ENCODE measurements around the gene PAF1. TPM values are rescaled to one million over a fixed set of nuclear protein-coding genes. Genes with fewer than 3 reads are reported as not detected.

The PAF1 gene
- total and polyA plus RNA-seq, 8 donors, result 7.0 to 77.2 (median 29.4) TPM

DNA sequence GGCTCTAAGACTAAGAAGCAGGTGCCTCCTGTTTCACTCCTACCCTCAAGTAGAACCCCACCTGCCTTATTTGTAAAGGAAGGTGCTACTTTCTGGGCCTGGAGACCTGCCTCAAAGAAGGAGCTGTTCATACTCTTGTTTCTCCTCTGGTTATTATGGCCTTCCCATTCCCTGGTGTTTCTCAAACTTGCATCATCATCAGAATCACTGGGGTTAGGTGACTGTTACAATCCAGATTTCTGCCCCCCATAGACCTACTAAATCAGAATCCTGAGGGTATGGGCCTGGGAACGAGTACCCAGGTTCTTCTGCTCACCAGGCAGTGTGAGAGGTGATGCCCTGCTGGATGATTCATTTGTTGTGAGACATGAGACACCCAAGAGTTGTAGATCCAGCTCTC lies 30.3 kb downstream of the PAF1 start:
- H3K27ac ChIP-seq, result no peak overlapping the region
- intact Hi-C loops (cut with DNase I; ENCODE audit: low total_unique reads), result no loop called here

DNA sequence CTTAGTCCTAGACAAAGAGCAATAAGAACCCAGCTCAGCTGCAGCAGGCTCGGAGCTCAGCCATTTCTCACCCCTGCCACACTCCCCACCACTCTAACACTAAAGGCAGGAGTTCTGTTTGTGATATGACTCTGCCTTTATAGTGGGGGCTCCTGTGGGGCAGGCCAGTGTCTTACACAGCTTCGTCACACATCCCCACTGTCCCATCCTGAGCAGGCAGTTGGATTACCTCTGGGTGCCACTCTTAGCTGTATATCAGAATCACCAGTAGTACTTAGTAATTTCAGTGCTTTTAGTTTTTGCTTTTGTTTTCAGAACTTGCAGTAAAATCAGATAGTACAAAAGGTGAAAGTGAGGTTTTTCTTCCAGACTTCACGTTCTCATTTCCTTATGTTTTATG lies 31.9 kb downstream of the PAF1 start:
- no peak overlapping the region for H3K4me3 ChIP-seq
- 85 to 95% (median 91%) methylated on average over 3 of the region's 3 CpGs for WGBS, 5 donors
- intact Hi-C loops (cut with DNase I; ENCODE audit: low total_unique reads), result no loop called here
- H3K27ac ChIP-seq, result no peak overlapping the region
- TF ChIP-seq EP300 (IDR thresholded peaks at IDR 0.05) (no peak), POLR2AphosphoS5 (IDR thresholded peaks at IDR 0.05) (no peak), POLR2A (IDR thresholded peaks at IDR 0.05) (no peak)
- TF ChIP-seq, protein P1, sequence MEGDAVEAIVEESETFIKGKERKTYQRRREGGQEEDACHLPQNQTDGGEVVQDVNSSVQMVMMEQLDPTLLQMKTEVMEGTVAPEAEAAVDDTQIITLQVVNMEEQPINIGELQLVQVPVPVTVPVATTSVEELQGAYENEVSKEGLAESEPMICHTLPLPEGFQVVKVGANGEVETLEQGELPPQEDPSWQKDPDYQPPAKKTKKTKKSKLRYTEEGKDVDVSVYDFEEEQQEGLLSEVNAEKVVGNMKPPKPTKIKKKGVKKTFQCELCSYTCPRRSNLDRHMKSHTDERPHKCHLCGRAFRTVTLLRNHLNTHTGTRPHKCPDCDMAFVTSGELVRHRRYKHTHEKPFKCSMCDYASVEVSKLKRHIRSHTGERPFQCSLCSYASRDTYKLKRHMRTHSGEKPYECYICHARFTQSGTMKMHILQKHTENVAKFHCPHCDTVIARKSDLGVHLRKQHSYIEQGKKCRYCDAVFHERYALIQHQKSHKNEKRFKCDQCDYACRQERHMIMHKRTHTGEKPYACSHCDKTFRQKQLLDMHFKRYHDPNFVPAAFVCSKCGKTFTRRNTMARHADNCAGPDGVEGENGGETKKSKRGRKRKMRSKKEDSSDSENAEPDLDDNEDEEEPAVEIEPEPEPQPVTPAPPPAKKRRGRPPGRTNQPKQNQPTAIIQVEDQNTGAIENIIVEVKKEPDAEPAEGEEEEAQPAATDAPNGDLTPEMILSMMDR (IDR thresholded peaks at IDR 0.05), result no peak
- peaks cover 12 to 22% (median 18%) of the 10 kb centered on the region in 4 donors for H3K4me1 ChIP-seq
- H3K27me3 ChIP-seq, result no peaks in the 10 kb centered on the region
- H3K9me3 ChIP-seq, result no peaks in the 10 kb centered on the region
- DNase-seq, result no peak
- H3K36me3 ChIP-seq, result peaks cover 72 to 100% (median 100%) of the 10 kb centered on the region in 4 donors

More for the DNA sequence above, 30.3 kb downstream of the PAF1 start:
- Histone ChIP-seq H3K36me3 (peaks cover 56 to 100% (median 98%) of the 10 kb centered on the region in 4 donors), H3K4me1 (peaks cover 12 to 24% (median 19%) of the 10 kb centered on the region in 4 donors), H3K4me3 (no peak overlapping the region), H3K9me3 (no peaks in the 10 kb centered on the region), H3K27me3 (no peaks in the 10 kb centered on the region)
- DNase-seq, result no peak
- WGBS, 5 donors, result 94 to 100% (median 100%) methylated on average over 1 of the region's 1 CpG
- TF ChIP-seq EP300 (IDR thresholded peaks at IDR 0.05) (no peak), POLR2A (IDR thresholded peaks at IDR 0.05) (no peak), POLR2AphosphoS5 (IDR thresholded peaks at IDR 0.05) (no peak)
- TF ChIP-seq, protein P1 (IDR thresholded peaks at IDR 0.05), result no peak

DNA sequence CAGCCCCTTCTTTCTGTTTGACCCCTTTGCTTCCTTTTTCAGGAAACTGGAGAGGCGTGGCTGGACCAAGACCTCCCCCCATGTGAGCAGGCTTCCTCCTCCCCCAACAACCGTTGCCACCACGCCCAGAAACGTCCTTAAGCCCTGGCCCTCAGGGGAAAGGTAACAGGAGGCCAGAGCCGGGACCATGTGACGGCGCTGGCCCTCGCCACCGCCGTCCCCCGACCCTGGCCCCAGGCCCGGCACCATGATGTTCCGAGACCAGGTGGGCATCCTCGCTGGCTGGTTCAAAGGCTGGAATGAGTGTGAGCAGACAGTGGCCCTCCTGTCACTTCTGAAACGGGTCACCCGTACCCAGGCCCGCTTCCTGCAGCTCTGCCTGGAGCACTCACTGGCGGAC lies 34.3 kb downstream of the PAF1 start:
- H3K36me3 ChIP-seq, result peaks cover 81 to 100% (median 99%) of the 10 kb centered on the region in 4 donors

DNA sequence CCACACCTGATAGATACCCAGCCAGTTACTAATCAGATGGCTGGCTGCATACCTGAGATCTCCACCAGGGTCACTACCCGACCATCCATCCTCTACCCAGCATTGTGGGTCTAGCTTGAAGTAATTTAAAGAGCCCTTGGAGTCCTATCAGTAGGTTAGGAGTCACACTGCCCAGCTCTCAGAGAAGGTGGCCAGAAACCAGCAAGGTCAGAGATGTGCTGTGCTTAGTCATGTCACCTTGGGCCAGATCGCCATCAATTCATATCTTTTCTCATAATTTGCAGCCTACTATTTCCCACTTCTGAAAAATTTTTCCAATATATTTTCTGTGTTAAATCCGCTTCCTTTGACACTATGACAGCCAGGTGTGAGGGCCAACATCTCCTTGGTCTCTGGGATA lies 34.8 kb downstream of the PAF1 start:
- H3K27ac ChIP-seq, result no peak overlapping the region
- WGBS, 5 donors, result 69 to 96% (median 87%) methylated on average over 3 of the region's 3 CpGs

More for the DNA sequence above, 34.3 kb downstream of the PAF1 start:
- Histone ChIP-seq H3K27me3 (no peaks in the 10 kb centered on the region), H3K4me1 (peaks cover 0 to 9% (median 0%) of the 10 kb centered on the region in 4 donors), H3K27ac (no peak overlapping the region), H3K9me3 (no peaks in the 10 kb centered on the region), H3K4me3 (no peak overlapping the region)
- TF ChIP-seq POLR2AphosphoS5 (IDR thresholded peaks at IDR 0.05) (no peak), POLR2A (IDR thresholded peaks at IDR 0.05) (no peak), EP300 (IDR thresholded peaks at IDR 0.05) (no peak)
- TF ChIP-seq, protein P1 (IDR thresholded peaks at IDR 0.05), result no peak
- no peak for DNase-seq
- intact Hi-C loops (cut with DNase I; ENCODE audit: low total_unique reads), result no loop called here
- WGBS, 5 donors, result 79 to 90% (median 89%) methylated on average over 12 to 18 of the region's 18 CpGs

DNA sequence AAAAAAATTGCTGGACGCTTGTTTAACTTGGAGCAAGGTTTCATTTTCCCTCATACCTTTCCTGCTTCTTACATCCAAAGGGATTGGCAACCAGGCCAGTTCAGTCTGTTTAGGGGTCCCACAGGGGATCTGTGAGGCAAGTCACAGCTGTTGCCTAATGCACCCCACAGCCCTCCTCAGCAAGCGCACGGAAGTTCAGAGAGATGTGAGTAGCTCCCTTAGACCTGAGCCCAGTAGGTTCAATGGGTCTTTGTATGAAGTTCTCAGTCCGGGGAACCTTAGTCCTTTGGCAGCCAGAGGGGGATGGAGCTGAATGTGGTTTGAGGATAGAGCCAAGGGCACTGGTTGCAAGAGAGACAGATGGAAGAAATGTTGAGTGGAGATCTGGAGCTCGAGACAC lies 35.7 kb downstream of the PAF1 start:
- DNase-seq, result no peak
- intact Hi-C loops (cut with DNase I; ENCODE audit: low total_unique reads), result no loop called here
- H3K36me3 ChIP-seq, result peaks cover 75 to 100% (median 98%) of the 10 kb centered on the region in 4 donors
- no peak overlapping the region for H3K4me3 ChIP-seq
- no peaks in the 10 kb centered on the region for H3K27me3 ChIP-seq
- TF ChIP-seq POLR2AphosphoS5 (IDR thresholded peaks at IDR 0.05), result no peak
- no peaks in the 10 kb centered on the region for H3K9me3 ChIP-seq
- WGBS, 5 donors, result 89 to 94% (median 92%) methylated on average over 5 of the region's 5 CpGs
- H3K27ac ChIP-seq, result no peak overlapping the region
- peaks cover 0 to 19% (median 3%) of the 10 kb centered on the region in 4 donors for H3K4me1 ChIP-seq

More for the DNA sequence above, 34.8 kb downstream of the PAF1 start:
- no peak for DNase-seq
- intact Hi-C loops (cut with DNase I; ENCODE audit: low total_unique reads), result no loop called here
- Histone ChIP-seq H3K4me3 (no peak overlapping the region), H3K36me3 (peaks cover 80 to 100% (median 98%) of the 10 kb centered on the region in 4 donors), H3K27me3 (no peaks in the 10 kb centered on the region), H3K9me3 (no peaks in the 10 kb centered on the region), H3K4me1 (peaks cover 0 to 15% (median 3%) of the 10 kb centered on the region in 4 donors)
- TF ChIP-seq POLR2AphosphoS5 (IDR thresholded peaks at IDR 0.05), result no peak
- no peak for TF ChIP-seq POLR2A (IDR thresholded peaks at IDR 0.05)

Data from stomach (tissue), 9 donors.